ENCODE measurements around the gene RNF152.

The RNF152 gene

DNA sequence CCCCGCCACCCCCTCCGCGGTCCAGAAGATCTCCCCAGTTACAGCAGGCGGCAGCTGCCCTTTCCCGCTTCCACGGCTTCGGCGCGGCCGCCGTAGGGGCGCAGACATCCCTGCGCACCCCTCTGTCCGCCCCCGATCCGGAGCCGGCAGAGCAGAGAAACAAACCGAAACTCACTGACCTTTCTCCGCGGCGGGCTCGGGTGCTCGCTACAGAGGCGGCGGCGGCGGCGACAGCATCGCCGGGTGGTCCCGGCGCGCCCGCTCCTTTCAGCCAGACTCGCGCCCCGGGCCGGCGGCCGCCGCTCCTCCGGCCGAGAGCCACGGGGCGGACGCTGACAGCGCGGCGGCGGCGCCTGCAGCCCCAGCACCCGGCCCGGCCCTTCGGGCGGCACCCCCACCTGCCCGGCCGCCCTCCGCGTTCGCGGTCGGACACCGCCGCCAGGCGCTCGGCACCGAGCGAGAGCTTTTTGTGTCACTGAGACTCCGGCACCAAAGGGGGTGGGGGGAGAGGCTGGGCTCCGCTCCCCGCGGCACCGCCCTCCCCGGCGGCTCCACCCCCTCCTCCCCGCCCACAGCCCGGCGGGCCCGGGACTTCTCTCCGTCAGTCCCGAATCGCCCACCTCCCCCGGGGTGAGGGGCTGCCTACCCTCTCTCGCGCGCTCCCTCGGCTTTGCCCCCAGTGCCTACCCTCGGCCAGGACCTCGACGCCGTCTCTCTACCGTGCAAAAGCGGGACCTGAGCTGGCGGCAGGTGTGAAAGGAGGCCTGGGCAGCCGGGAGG is 1.4 kb upstream of the RNF152 start:
- no peak for DNase-seq

- DNase-seq = no peak
Observed at GRCh38 chr18:61893309-61893970, 633 bp upstream of the RNF152 start.

DNA sequence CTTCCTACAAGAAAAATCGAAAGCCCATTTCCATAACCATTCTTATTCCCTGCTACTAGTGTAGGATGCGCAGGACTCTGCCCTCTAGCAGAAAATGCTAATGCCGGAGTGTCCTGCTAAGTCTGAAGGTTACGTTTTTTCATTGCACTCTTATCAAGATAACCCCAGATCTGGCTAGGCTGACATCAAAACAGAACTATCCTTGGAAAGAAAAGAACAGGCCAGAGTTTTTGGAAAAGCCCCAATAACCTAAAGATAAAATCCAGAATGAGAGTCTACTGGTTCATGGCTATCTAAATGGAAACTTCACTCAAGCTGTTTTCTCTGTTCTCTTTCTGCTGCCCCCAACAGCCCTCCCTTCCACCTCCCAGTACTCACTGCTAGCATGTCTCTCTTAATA is 913 bp downstream of the RNF152 start:
- DNase-seq = no peak

DNA sequence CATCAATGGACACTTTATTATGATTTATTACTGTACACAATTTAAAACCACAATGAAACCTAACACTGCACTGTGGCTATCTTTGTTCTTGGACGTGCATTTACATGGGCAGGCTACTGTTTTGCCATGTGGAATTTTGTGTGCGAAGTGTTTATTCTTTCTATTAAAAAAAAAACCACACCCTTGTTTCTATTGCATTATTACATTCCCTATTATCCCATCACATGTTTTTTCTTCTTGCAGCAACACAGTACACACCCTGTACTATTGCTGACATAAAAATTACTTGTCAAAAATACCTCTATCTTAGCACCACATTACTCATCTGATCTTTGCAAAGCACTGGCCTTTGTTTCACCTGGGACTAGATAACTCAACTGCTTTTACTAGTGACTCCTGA is 1.5 kb downstream of the RNF152 start:
- DNase-seq = no peak

DNA sequence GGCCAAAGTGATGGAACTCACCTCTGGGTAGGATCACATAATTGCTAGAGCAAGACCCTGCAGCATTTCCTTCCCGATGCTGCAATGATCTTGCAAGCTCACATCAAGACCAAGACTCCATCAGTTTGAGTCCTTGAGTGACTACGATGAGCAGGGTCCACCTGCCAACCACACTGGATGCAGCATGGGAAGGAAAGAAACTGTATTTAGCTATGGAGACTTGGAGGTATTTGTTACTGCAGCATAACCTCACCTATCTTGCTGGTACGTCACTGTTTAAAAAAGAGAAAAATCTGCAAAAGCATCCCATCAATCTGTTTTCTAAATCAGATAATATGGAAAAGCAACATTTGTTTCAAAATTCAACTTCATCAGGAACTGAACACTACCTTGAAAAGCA is 2.5 kb downstream of the RNF152 start:
- DNase-seq = no peak

- DNase-seq = no peak
Observed at GRCh38 chr18:61889541-61889940, 3.3 kb downstream of the RNF152 start.

DNA sequence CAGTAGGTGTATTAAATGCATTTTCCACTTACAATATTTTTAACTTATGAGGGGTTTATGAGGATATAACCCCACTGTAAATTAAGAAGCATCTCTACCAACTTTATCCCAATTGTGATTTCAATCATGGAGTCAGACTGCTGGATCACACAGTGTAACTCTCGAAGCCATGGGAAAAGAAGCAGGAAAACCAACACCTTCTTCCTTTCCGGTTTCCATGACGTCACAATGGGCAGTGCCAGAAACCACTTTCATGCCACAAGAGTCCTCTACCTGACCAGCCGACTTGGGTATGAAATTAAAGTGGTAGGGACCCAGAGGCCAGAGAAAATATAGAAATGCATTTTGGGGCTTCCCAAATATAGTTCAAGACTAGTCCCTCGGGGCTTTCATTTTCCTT is 4.2 kb downstream of the RNF152 start:
- DNase-seq = no peak

- DNase-seq = no peak
Observed at GRCh38 chr18:61887838-61888237, 5.0 kb downstream of the RNF152 start.

DNA sequence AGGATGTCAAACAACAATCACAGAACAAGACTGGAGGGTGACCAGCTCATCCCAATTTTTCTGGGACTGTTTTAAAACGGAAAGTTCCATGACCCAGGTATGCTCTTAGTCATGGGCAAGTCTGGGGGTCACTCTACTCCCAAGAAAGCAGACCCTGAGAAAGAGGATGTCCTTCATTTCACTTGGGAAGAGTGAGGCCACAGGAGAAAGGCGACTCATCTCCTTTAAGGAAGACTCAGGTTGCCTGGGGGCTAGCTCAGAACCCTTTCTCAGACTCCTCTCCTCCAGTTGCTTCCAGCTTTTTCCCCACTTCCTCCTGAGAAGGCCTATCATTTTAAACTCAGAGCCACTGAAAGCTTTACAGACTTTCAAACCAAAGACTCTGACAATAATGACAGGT is 9.3 kb downstream of the RNF152 start:
- no peak for DNase-seq

DNA sequence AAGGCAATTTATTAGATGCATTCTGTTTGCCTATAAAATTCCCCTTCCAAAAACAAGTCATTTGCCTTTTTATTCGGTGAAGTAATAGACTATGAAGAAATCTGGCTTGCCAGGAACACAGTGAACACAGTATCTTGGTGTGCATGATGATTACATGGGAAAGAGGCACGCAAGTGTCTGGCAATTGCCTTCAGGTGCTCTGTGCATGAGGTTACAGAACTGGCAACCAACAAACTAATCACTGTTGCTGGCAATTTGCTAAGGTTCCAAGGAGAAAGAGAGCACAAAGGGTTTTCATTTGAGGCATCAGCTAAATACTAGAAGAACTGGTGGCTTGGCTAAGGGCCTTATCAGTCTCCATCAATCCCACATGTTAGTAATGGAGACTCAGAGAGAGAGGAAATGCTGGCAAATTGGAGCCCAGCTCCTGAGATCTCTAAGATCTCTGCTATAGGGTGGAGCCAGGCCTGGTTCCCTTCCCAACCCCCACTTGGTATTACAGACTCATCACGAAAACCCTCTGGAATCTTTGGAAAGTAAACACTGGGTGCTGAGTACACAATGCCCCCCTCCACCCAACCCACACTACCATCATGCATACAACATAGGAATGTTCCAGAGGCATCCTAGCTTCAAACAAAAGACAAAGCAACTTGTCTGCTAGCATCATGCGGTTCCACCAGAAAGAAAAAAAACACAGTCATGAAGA is 10.4 kb downstream of the RNF152 start:
- DNase-seq = no peak

GRCh38 chr18:61876899-61877298 is 15.9 kb downstream of the RNF152 start:
- DNase-seq = no peak

GRCh38 chr18:61870151-61870550 is 22.7 kb downstream of the RNF152 start:
- DNase-seq = no peak

DNA sequence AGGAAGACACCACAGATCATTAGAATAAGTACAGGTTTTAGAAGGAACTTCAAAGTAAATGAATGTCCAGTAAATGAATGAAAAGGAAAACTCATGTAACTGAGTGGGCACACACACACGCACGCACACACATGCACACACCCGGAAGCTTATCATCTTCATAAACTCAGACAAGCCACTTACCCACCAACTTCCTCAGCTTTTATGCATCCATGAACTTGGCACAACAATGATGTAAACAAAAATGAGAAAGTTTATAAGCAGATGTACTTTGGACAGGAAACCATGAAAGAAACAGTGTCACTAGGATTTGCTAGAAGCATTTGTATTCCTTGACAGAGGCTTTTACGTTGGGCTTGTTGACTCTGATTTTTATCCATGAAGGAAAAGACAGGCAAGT is 23.2 kb downstream of the RNF152 start:
- DNase-seq = no peak

DNA sequence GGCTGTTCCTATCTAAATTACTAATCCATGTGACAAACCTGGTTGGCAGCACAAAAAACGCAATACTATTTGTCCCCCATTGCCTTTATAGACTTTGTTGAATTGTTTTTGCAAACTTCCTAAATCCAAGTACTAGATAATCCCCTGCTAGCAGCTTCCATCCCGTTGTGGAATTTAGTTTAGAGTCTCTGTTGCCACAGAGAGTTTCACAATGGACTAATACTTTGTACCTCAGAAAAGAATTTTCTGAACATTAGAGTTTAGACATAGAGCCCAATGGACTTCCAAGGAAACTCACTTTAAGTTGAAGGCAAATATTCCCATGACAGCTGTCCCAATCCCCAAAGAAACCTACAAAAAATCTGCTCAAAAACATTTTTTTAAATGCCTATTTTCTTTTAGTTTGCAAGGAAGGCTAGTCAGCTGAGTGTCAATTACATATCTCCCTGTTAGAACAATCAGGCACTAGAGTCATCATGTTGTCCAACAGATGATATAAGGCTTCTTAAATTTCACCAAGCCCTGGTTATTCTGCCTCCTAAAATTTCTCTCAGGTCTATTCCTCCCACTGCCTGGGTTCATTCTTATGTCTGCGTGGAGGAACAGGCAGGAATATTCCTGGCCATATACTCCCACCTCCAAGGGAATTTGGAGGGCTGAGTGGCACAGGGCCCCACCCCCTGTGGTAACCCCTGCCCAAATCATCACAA is 27.2 kb downstream of the RNF152 start:
- no peak for DNase-seq

DNA sequence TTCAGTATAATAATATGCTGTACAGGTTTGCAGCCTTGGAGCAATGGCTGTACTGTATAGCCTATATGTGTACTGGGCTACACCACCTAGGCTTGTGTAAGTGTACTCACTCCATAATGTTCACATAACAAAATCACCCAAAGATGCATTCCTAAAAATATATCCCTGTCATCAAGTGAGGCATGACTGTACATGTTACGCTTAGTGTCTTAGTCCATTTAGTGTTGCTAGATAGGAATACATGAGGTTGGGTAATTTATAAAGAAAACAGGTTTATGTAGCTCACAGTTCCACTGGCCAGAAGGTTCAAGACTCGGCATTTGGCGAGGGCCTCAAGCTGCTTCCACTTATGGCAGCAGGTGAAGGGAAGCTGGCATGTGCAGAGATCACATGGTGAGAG is 31.4 kb downstream of the RNF152 start:
- no peak for DNase-seq

DNA sequence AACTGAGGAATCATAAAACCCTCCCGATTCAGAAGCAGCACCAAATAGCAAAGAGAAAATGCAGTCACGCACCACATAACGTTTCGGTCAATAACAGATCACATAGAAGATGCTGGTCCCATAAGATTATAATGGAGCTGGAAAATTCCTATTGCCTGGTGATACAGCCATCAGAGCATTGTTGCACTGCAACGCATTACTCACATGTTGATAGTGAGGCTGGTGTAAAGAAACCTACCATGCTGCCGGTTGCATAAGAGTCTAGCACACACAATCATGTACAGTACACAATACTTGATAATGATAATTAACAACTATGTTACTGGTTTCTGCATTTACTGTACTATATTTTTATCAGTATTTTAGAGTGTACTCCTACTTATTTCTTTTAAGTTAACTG is 32.5 kb downstream of the RNF152 start:
- DNase-seq = no peak

DNA sequence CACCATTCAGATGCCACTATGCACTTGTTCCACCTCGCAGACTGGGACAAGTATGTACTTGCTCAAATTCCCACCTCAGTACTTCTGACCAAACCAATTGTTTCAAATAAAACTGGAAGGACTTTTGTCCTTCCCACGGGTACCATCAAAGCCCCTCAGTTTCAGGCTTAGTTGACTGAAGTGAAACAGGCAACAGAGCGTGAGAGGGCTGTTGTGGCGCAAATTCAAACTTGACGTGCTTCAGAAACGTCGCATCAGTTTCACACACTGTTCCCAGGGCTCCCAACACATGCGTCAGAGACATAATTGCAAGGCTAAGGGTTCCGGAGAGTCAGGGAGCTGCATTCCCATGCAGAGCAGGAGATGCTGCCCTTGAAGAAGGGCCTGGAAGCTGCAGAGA is 33.7 kb downstream of the RNF152 start:
- DNase-seq = no peak

- no peak for DNase-seq
Observed at GRCh38 chr18:61856678-61857077, 36.1 kb downstream of the RNF152 start.

DNA sequence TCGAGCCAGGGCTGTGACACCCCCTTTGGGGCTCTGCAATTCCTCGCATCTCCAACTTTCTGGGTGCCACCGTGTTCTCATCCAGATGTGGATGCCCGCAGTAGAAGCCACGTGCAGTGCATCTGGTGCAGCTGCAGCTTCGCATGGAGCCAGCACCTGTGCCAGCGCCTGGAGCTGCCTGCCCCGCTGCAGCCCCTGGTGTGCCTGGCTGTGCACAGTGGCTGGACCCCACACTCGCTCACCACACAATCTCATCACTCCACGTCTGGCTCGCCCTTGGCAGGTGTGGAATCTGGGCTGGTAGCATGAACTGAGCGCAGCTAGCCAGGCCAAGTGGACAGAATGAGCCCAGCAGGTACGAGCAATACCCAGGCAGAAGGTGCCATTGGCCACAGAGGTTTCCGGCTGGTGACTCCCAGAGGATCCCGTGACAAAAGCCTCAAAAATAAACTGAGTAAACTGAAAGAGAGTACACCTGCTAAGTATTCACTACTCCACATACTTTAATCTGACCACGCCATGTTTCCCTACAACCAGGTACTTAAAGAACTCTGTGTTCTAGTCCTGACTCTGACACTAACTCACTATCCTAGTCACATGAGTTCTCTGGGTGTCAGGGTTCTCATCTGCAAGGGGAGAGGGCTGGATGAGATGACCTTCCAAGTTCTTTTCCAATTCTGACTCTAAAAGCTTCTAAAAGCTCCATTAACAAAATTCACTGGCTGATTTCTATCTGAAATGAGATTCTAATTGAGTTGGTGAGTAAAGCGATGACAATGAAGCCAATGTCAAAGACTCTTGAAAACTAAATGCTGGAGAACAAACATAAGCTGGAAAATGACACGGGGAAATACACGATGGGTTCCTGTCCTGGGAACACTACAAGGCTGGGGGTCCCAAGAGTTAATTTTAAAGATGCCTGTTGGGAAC is 37.1 kb downstream of the RNF152 start:
- DNase-seq = no peak

DNA sequence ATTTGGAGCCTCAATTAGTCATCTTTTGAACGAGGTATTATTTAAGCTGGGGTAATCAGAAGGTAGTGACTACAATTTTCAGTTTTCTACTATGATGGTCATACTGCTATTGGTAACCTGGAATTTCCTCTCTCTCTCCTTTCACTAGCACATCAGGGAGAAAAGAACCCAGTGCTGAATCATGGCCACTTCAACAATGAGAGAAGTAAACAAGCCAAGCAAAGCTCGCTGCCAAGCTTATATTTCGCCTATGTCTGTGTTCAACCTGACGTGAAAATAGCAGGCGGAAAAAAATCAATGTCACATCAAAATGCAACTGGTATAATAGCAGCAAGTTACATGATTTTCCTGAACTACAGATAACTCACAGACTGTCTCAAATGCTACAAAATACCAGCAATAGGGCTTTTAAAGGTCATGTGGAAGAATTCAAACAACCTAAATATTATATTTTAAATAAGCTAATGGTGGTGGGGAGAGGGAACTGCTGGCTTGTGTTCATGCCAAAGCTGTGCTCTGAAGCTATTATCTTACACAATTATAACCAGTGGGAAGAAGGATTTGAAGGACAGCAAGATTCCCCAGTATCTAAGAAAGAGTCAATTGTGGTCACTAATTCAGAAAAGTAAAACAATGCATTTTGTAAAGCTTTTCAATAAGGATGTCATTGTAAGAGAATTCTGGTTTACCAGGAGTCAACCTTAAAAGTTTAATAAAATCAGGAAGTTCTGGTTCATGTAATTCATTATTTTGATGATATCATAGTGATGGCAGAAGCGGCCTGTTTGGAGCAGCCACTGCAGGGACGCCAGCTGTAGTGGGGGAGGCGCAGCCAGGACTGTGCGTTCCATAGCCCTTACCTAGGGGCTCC is 38.0 kb downstream of the RNF152 start:
- no peak for DNase-seq

GRCh38 chr18:61853855-61854254 is 39.0 kb downstream of the RNF152 start:
- no peak for DNase-seq

All from NCI-H526 treated with DMSO at 0.1 percent for 48 hours (cell line).